HepG2 (cell line): Measurements from ENCODE around the gene SCYL1. TPM values are rescaled to one million over a fixed set of nuclear protein-coding genes. Genes with fewer than 3 reads are reported as not detected.

ENCODE experiments used
- AGO1 ChIP-seq: fragments of 200-400 bp; formaldehyde crosslinking; IDR thresholded peaks from 2 replicates; pipeline ENCODE4 v1.6.1; 2017; ENCODE audit warnings: mild to moderate bottlenecking, low read depth, low read length, moderate library complexity; ENCODE audit not compliant: poor library complexity, severe bottlenecking
- DR1 ChIP-seq: sonication (generic); formaldehyde crosslinking; IDR thresholded peaks from 2 replicates; pipeline ENCODE4 v1.8.0; 2021; ENCODE audit warnings: mild to moderate bottlenecking, missing genetic modification reagents, inconsistent platforms
- FOXO1 ChIP-seq: sonication (generic); formaldehyde crosslinking; IDR thresholded peaks from 2 replicates; pipeline ENCODE4 v1.4.0; 2020; ENCODE audit warnings: missing genetic modification reagents
- FOXP1 ChIP-seq, 2 experiments: fragments of 450-650 bp in 1 of 2; IDR thresholded peaks; 2 replicates each; pipeline ENCODE4 v1.6.1; 2017 to 2018; ENCODE audit warnings: antibody characterized with exemption in 1 of 2
- GATAD2A ChIP-seq: IDR thresholded peaks from 2 replicates; pipeline ENCODE4 v1.6.1; 2016
- GLI4 ChIP-seq: sonication (generic); formaldehyde crosslinking; IDR thresholded peaks from 2 replicates; pipeline ENCODE4 v1.5.1; 2020; ENCODE audit warnings: missing genetic modification reagents, mild to moderate bottlenecking, moderate library complexity, borderline replicate concordance
- HNRNPK ChIP-seq: fragments of 200-400 bp; formaldehyde crosslinking; IDR thresholded peaks from 2 replicates; pipeline ENCODE4 v1.6.1; 2018; ENCODE audit warnings: low read length, low read depth, moderate library complexity, mild to moderate bottlenecking; ENCODE audit not compliant: poor library complexity, severe bottlenecking
- IRX3 ChIP-seq: sonication (generic); formaldehyde crosslinking; IDR thresholded peaks from 2 replicates; pipeline ENCODE4 v1.8.1; 2023; ENCODE audit warnings: mild to moderate bottlenecking, low read depth, missing genetic modification reagents, borderline replicate concordance
- RERE ChIP-seq: IDR thresholded peaks from 2 replicates; pipeline ENCODE4 v1.6.1; 2016; ENCODE audit warnings: low read depth, missing genetic modification reagents, missing compliant biosample characterization
- SP2 ChIP-seq: sonication (generic); formaldehyde crosslinking; IDR thresholded peaks from 2 replicates; pipeline ENCODE4 v1.5.1; 2020; ENCODE audit warnings: mild to moderate bottlenecking, missing genetic modification reagents
- ZMAT3 ChIP-seq: sonication (generic); formaldehyde crosslinking; conservative IDR thresholded peaks from 2 replicates; pipeline ENCODE4 v1.7.0; 2021; ENCODE audit warnings: missing genetic modification reagents
- ZNF10 ChIP-seq: sonication (generic); formaldehyde crosslinking; IDR thresholded peaks from 2 replicates; pipeline ENCODE4 v1.4.0; 2020; ENCODE audit warnings: mild to moderate bottlenecking, low read depth, missing genetic modification reagents, borderline replicate concordance
- ZNF232 ChIP-seq: sonication (generic); formaldehyde crosslinking; IDR thresholded peaks from 2 replicates; pipeline ENCODE4 v1.4.0; 2020; ENCODE audit warnings: missing genetic modification reagents, borderline replicate concordance
- ZNF329 ChIP-seq: sonication (generic); formaldehyde crosslinking; IDR thresholded peaks from 2 replicates; pipeline ENCODE4 v1.9.0; 2021; ENCODE audit warnings: low read depth, mild to moderate bottlenecking, missing genetic modification reagents
- ZNF337 ChIP-seq: sonication (generic); formaldehyde crosslinking; IDR thresholded peaks from 2 replicates; pipeline ENCODE4 v1.5.1; 2020; ENCODE audit warnings: missing genetic modification reagents, low read depth, mild to moderate bottlenecking, borderline replicate concordance
- ZNF451 ChIP-seq: sonication (generic); formaldehyde crosslinking; IDR thresholded peaks from 2 replicates; pipeline ENCODE4 v1.5.0; 2020; ENCODE audit warnings: mild to moderate bottlenecking, missing genetic modification reagents
- polyA plus RNA-seq, 8 experiments: library from polyadenylated mRNA; depleted of rRNA in 3 of 8; stranded (reverse) in 7 of 8; unstranded in 1 of 8; fragments of >200 nt; fragmentation: Illumina TruSeq in 4 of 8; extraction: Trizol in 4 of 8; gene quantifications; 2 replicates each; pipeline versions ENCODE4 v1.2.1 to v1.2.3, GENCODE V29; 2011 to 2016; ENCODE audit warnings: low read depth in 4 of 8, missing spikeins in 1 of 8, mixed read lengths in 1 of 8; ENCODE audit not compliant: insufficient read depth in 1 of 8
- total RNA-seq, 5 experiments: library from RNA; depleted of rRNA; stranded (reverse); fragments of >200 nt; fragmentation: Illumina TruSeq; extraction: Trizol; gene quantifications; 2 replicates each; pipeline ENCODE4 v1.2.3, GENCODE V29; 2016; ENCODE audit warnings: low read depth in 1 of 5
- TF ChIP-seq, protein P1 (sequence below): sonication (generic); formaldehyde crosslinking; IDR thresholded peaks from 2 replicates; pipeline ENCODE4 v1.4.0; 2020; ENCODE audit warnings: missing genetic modification reagents, borderline replicate concordance
- TF ChIP-seq, protein P2 (sequence below): sonication (generic); formaldehyde crosslinking; IDR thresholded peaks from 2 replicates; pipeline ENCODE4 v1.4.0; 2020; ENCODE audit warnings: missing genetic modification reagents

Gene SCYL1
- total and polyA plus RNA-seq, 2 of the 13 experiments (the other 11 are each of a cell fraction or from before 2014, with no cell fraction given), result 65.9 to 103 TPM

DNA sequence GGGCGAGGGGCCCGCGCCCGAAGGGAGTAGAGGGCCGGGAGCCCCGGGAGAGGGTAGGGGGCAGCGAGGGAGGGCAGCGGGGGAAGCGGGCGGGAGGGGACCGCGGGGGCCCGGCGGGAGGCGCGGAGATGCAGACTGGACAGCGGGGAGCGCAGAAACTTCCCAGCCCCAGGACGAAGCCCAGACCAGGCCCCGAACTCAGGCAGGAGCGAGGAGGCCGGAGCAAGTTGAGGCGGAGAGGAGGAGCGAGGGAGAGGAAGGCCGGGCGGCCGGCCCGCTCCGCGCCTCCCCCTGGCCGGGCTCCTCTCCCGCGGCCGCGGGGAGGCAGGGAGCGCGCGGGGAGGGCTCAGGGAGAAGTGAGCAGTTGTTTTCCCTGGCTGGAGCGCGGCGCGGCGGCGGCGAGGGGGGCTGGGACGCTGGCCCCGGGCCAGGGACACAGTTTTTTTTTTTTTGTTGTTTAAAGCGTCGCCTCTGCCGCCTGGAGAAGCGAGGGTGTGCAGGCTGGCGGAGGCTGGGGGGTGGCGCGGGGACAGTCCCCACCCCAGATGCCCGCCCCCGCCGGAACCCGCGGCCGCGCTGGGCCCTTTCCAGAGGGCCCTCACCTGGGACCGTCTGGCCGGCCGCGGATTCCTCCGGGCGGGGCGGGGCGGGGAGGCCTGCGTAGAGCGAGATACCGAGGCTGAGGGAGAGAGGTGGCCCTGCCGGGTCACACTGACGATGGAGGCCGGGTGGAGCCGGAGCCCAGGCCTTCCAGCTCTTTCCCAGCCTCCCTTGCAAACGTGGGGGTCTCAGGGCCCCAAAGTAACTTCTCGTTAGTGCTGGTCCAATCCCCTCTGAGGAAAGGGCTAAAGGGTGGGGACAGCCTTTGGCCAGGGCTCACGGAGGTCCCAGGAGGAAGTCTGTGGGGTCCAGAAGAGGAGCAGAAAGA lies 33.4 kb downstream of the SCYL1 start, which contains the start of gene LTBP3 (continued):
- no peak for TF ChIP-seq RERE (CRISPR knock-in tag)
- TF ChIP-seq GATAD2A, result no peak
- 0 out of 2 replicates have a peak, but pooled peaks have one; percentile 18 for TF ChIP-seq ZMAT3 (CRISPR knock-in tag)
- no peak for TF ChIP-seq ZNF337 (CRISPR knock-in tag)
- peak; percentile 58 for TF ChIP-seq HNRNPK
- no peak for TF ChIP-seq FOXP1 (IDR thresholded peaks at IDR 0.05)
- 0 out of 2 replicates have a peak, but pooled peaks have one; percentile 4 for TF ChIP-seq FOXP1 (CRISPR knock-in tag; IDR thresholded peaks at IDR 0.05)
- no peak for TF ChIP-seq DR1 (CRISPR knock-in tag)
- TF ChIP-seq, protein P1, sequence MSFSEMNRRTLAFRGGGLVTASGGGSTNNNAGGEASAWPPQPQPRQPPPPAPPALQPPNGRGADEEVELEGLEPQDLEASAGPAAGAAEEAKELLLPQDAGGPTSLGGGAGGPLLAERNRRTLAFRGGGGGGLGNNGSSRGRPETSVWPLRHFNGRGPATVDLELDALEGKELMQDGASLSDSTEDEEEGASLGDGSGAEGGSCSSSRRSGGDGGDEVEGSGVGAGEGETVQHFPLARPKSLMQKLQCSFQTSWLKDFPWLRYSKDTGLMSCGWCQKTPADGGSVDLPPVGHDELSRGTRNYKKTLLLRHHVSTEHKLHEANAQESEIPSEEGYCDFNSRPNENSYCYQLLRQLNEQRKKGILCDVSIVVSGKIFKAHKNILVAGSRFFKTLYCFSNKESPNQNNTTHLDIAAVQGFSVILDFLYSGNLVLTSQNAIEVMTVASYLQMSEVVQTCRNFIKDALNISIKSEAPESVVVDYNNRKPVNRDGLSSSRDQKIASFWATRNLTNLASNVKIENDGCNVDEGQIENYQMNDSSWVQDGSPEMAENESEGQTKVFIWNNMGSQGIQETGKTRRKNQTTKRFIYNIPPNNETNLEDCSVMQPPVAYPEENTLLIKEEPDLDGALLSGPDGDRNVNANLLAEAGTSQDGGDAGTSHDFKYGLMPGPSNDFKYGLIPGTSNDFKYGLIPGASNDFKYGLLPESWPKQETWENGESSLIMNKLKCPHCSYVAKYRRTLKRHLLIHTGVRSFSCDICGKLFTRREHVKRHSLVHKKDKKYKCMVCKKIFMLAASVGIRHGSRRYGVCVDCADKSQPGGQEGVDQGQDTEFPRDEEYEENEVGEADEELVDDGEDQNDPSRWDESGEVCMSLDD (CRISPR knock-in tag), result no peak
- TF ChIP-seq ZNF451 (CRISPR knock-in tag), result no peak
- TF ChIP-seq SP2 (CRISPR knock-in tag), result no peak
- no peak for TF ChIP-seq IRX3
- no peak for TF ChIP-seq GLI4 (CRISPR knock-in tag)
- no peak for TF ChIP-seq AGO1
- TF ChIP-seq ZNF329, result no peak
- TF ChIP-seq ZNF10 (CRISPR knock-in tag), result no peak
- TF ChIP-seq, protein P2, sequence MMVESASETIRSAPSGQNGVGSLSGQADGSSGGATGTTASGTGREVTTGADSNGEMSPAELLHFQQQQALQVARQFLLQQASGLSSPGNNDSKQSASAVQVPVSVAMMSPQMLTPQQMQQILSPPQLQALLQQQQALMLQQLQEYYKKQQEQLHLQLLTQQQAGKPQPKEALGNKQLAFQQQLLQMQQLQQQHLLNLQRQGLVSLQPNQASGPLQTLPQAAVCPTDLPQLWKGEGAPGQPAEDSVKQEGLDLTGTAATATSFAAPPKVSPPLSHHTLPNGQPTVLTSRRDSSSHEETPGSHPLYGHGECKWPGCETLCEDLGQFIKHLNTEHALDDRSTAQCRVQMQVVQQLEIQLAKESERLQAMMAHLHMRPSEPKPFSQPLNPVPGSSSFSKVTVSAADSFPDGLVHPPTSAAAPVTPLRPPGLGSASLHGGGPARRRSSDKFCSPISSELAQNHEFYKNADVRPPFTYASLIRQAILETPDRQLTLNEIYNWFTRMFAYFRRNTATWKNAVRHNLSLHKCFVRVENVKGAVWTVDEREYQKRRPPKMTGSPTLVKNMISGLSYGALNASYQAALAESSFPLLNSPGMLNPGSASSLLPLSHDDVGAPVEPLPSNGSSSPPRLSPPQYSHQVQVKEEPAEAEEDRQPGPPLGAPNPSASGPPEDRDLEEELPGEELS (CRISPR knock-in tag), result peak; percentile 12; the same call in 1 of the 2 replicates
- no peak for TF ChIP-seq ZNF232 (CRISPR knock-in tag)
- peak; percentile 38; the same call in 1 of the 2 replicates for TF ChIP-seq FOXO1 (CRISPR knock-in tag)
